Tibial nerve (tissue), 3 donors: ENCODE measurements around the gene XRCC4.

Source experiments
- POLR2A ChIP-seq, 2 donors: fragments of 450-650 bp; IDR thresholded peaks; one replicate each; pipeline ENCODE4 v1.6.1; 2017; ENCODE audit warnings: antibody characterized with exemption in 2 of 2, mild to moderate bottlenecking in 2 of 2, moderate library complexity in 2 of 2
- TF ChIP-seq, protein P1 (sequence below), 5 experiments: fragments of 200-600 bp in 3 of 5; fragments of 450-650 bp in 2 of 5; sonication (generic) in 3 of 5; IDR thresholded peaks; one replicate each; pipeline ENCODE4 v1.5.1; 2016 to 2019; ENCODE audit warnings: antibody characterized with exemption in 5 of 5, mild to moderate bottlenecking in 3 of 5, moderate library complexity in 2 of 5

DNA sequence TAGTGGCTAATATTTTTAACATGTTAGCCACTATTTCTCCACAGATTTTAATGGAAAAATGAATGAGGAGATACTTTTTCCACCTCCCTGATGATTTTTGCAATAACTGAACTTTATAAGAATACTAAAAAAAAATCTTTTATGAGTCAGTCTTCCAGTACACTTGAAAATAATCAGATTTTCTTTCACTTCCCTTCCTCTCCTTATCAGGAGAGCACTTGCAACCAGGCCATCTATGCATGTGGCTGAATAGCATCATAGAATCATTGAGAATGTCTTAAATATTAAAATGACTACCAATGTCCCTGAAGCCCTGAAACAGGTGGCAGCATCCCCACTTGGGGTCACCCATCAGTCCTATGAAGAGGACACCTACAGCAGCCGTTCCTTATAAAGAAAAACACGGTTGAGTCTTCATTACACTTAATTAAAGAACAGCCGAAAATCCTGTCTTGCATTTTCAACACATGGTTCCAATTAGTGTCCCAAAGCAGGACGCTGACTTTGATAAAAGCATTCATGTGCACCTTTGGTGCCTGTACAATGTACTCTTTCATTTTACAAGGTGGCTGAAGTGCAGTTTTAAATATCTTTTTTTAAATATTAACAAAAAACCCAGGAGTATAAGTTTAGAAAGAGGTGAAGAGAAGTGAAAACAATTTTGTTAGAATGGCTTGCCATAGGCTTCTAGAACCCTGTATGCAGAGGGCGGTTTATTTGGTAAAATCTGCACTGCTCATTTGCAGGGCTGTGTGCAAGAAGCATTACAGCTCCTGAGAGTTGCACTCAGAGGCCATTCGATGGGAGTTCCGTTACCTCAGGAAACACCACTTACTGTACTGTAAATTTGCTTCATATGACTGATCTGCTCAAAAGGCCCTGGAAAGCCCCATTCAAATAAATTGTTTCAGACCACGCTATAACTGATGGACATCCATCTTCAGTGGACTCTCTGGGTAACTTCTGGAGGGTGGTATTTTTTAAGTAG is 287.3 kb downstream of the XRCC4 start:
- TF ChIP-seq, protein P1, sequence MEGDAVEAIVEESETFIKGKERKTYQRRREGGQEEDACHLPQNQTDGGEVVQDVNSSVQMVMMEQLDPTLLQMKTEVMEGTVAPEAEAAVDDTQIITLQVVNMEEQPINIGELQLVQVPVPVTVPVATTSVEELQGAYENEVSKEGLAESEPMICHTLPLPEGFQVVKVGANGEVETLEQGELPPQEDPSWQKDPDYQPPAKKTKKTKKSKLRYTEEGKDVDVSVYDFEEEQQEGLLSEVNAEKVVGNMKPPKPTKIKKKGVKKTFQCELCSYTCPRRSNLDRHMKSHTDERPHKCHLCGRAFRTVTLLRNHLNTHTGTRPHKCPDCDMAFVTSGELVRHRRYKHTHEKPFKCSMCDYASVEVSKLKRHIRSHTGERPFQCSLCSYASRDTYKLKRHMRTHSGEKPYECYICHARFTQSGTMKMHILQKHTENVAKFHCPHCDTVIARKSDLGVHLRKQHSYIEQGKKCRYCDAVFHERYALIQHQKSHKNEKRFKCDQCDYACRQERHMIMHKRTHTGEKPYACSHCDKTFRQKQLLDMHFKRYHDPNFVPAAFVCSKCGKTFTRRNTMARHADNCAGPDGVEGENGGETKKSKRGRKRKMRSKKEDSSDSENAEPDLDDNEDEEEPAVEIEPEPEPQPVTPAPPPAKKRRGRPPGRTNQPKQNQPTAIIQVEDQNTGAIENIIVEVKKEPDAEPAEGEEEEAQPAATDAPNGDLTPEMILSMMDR (IDR thresholded peaks at IDR 0.05): no peak
- TF ChIP-seq POLR2A (IDR thresholded peaks at IDR 0.05): no peak
